Suprapubic skin (tissue), 4 donors: ENCODE measurements around the gene SFTPB. TPM values are rescaled to one million over a fixed set of nuclear protein-coding genes. Genes with fewer than 3 reads are reported as not detected.
A peak's percentile ranks its signal among the peaks of the same experiment; 100 is the strongest.
"Not testable (repeated sequence)": the region's sequence is repeated elsewhere in the genome, so short reads cannot be mapped to it uniquely, and the experiment has no call there.

Experiments
- DNase-seq, 2 donors: peaks; one replicate each; pipeline ENCODE4 v3.0.0-alpha.2; 2019; ENCODE audit warnings: low spot score in 2 of 2
- H3K27ac ChIP-seq: fragments of 200-600 bp; sonication (generic); one replicate; pipeline ENCODE4 v1.5.1; 2019
- H3K27me3 ChIP-seq: fragments of 200-600 bp; sonication (generic); one replicate; pipeline ENCODE4 v1.5.1; 2019
- H3K36me3 ChIP-seq: fragments of 200-600 bp; sonication (generic); one replicate; pipeline ENCODE4 v1.5.1; 2019
- H3K4me1 ChIP-seq: fragments of 200-600 bp; sonication (generic); one replicate; pipeline ENCODE4 v1.5.1; 2019
- H3K4me3 ChIP-seq: fragments of 200-600 bp; sonication (generic); one replicate; pipeline ENCODE4 v1.5.1; 2019; ENCODE audit warnings: mild to moderate bottlenecking
- H3K9me3 ChIP-seq: fragments of 200-600 bp; sonication (generic); one replicate; pipeline ENCODE4 v1.5.1; 2019
- CTCF ChIP-seq, 2 donors: fragments of 200-600 bp in 1 of 2; fragments of 450-650 bp in 1 of 2; sonication (generic) in 1 of 2; IDR thresholded peaks; one replicate each; pipeline ENCODE4 v1.5.1; 2016 to 2019; ENCODE audit warnings: antibody characterized with exemption in 2 of 2, mild to moderate bottlenecking in 1 of 2, moderate library complexity in 1 of 2
- EP300 ChIP-seq: sonication (generic); formaldehyde crosslinking; IDR thresholded peaks from one replicate; pipeline ENCODE4 v1.6.1; 2017; ENCODE audit warnings: antibody characterized with exemption
- POLR2A ChIP-seq, 2 donors: fragments of 450-650 bp; IDR thresholded peaks; one replicate each; pipeline ENCODE4 v1.6.1; 2017; ENCODE audit warnings: antibody characterized with exemption in 2 of 2, mild to moderate bottlenecking in 2 of 2, moderate library complexity in 2 of 2
- POLR2AphosphoS5 ChIP-seq, 3 donors: sonication (generic); formaldehyde crosslinking; IDR thresholded peaks; one replicate each; pipeline ENCODE4 v1.6.1; 2017; ENCODE audit warnings: antibody characterized with exemption in 3 of 3
- WGBS: methylation state at CpG from one replicate; pipeline ENCODE4 v1.1.5; 2018; 5-methylcytosine and 5-hydroxymethylcytosine counted together
- total RNA-seq, 4 donors: library from RNA; depleted of rRNA; stranded (reverse); fragments of >200 nt; gene quantifications; one replicate each; pipeline ENCODE4 v1.1.0, GENCODE V29; 2016

SFTPB gene
- total RNA-seq, 4 donors from 2014 or later, result not detected

GRCh38 chr2:85628658-85629057 lies 39.3 kb downstream of the SFTPB start:
- Histone ChIP-seq H3K4me1 (no peaks in the 10 kb centered on the region), H3K27ac (no peak overlapping the region), H3K36me3 (peaks cover 98% of the 10 kb centered on the region), H3K4me3 (no peak overlapping the region), H3K9me3 (no peaks in the 10 kb centered on the region), H3K27me3 (no peaks in the 10 kb centered on the region)
- WGBS, result 88% methylated on average over 2 of the region's 2 CpGs
- no peak for TF ChIP-seq CTCF (IDR thresholded peaks at IDR 0.05)
- TF ChIP-seq EP300, result no peak
- DNase-seq, result no peak

GRCh38 chr2:85623991-85624390 lies 44.0 kb downstream of the SFTPB start:
- peaks cover 87% of the 10 kb centered on the region for H3K36me3 ChIP-seq
- no peaks in the 10 kb centered on the region for H3K9me3 ChIP-seq
- DNase-seq, result peak in 1 of 2 donors; percentile 9
- TF ChIP-seq CTCF (IDR thresholded peaks at IDR 0.05) (no peak), POLR2A (IDR thresholded peaks at IDR 0.05) (no peak), EP300 (no peak), POLR2AphosphoS5 (IDR thresholded peaks at IDR 0.05) (no peak)
- WGBS, result 86% methylated on average over 5 of the region's 5 CpGs
- H3K4me1 ChIP-seq, result peaks cover 6% of the 10 kb centered on the region
- no peak overlapping the region for H3K4me3 ChIP-seq
- no peak overlapping the region for H3K27ac ChIP-seq
- H3K27me3 ChIP-seq, result no peaks in the 10 kb centered on the region

- Histone ChIP-seq H3K27ac (no peak overlapping the region), H3K4me1 (peaks cover 24% of the 10 kb centered on the region), H3K4me3 (no peak overlapping the region), H3K27me3 (no peaks in the 10 kb centered on the region), H3K9me3 (no peaks in the 10 kb centered on the region), H3K36me3 (peaks cover 60% of the 10 kb centered on the region)
- 100% methylated on average over 1 of the region's 1 CpG for WGBS
- TF ChIP-seq EP300, result no peak
- no peak for TF ChIP-seq CTCF (IDR thresholded peaks at IDR 0.05)
- TF ChIP-seq POLR2A (IDR thresholded peaks at IDR 0.05), result no peak
- TF ChIP-seq POLR2AphosphoS5 (IDR thresholded peaks at IDR 0.05), result no peak
- DNase-seq, result peak in 1 of 2 donors; percentile 6
Observed at GRCh38 chr2:85621338-85621737, 46.7 kb downstream of the SFTPB start.

- no peak for TF ChIP-seq CTCF (IDR thresholded peaks at IDR 0.05)
- no peak for TF ChIP-seq POLR2AphosphoS5 (IDR thresholded peaks at IDR 0.05)
- TF ChIP-seq EP300, result no peak
- TF ChIP-seq POLR2A (IDR thresholded peaks at IDR 0.05), result no peak
- 79% methylated on average over 6 of the region's 6 CpGs for WGBS
- peaks cover 28% of the 10 kb centered on the region for H3K4me1 ChIP-seq
- no peaks in the 10 kb centered on the region for H3K27me3 ChIP-seq
- H3K9me3 ChIP-seq, result no peaks in the 10 kb centered on the region
- no peak overlapping the region for H3K27ac ChIP-seq
- no peak overlapping the region for H3K4me3 ChIP-seq
- H3K36me3 ChIP-seq, result peaks cover 43% of the 10 kb centered on the region
- peak in 1 of 2 donors; percentile 17 for DNase-seq
Observed at GRCh38 chr2:85619617-85620016, 48.4 kb downstream of the SFTPB start.

GRCh38 chr2:85617723-85618122 lies 50.3 kb downstream of the SFTPB start:
- not testable (repeated sequence) for H3K4me3 ChIP-seq, H3K9me3 ChIP-seq, H3K27ac ChIP-seq, H3K27me3 ChIP-seq, DNase-seq
- Histone ChIP-seq H3K36me3 (peaks cover 26% of the 10 kb centered on the region), H3K4me1 (peaks cover 28% of the 10 kb centered on the region)
- WGBS, result 94% methylated on average over 5 of the region's 5 CpGs

GRCh38 chr2:85615413-85615728 lies 52.6 kb downstream of the SFTPB start:
- Histone ChIP-seq H3K27me3 (no peaks in the 10 kb centered on the region), H3K4me3 (peak overlapping the region; percentile 79), H3K27ac (no peak overlapping the region), H3K4me1 (peaks cover 43% of the 10 kb centered on the region), H3K36me3 (peaks cover 3% of the 10 kb centered on the region), H3K9me3 (no peaks in the 10 kb centered on the region)
- DNase-seq, result no peak
- 81% methylated on average over 13 of the region's 17 CpGs for WGBS
- TF ChIP-seq POLR2AphosphoS5 (IDR thresholded peaks at IDR 0.05) (no peak), EP300 (no peak), CTCF (IDR thresholded peaks at IDR 0.05) (no peak), POLR2A (IDR thresholded peaks at IDR 0.05) (no peak)

- 89% methylated on average over 7 of the region's 7 CpGs for WGBS
- not testable (repeated sequence) for H3K9me3 ChIP-seq, H3K4me3 ChIP-seq, H3K36me3 ChIP-seq, H3K27ac ChIP-seq, DNase-seq, H3K27me3 ChIP-seq
- H3K4me1 ChIP-seq, result peaks cover 49% of the 10 kb centered on the region
Observed at GRCh38 chr2:85614757-85615156, 53.2 kb downstream of the SFTPB start.
